ENCODE data around the gene TUBG2. TPM values are rescaled to one million over a fixed set of nuclear protein-coding genes. Genes with fewer than 3 reads are reported as not detected.
A peak's percentile ranks its signal among the peaks of the same experiment; 100 is the strongest.

Gene TUBG2
- total and polyA plus RNA-seq, 10 of the 15 experiments (the other 5 are each of a cell fraction or from before 2014, with no cell fraction given): 1.2 to 12.5 (median 8.9) TPM

- TF ChIP-seq, protein P1, sequence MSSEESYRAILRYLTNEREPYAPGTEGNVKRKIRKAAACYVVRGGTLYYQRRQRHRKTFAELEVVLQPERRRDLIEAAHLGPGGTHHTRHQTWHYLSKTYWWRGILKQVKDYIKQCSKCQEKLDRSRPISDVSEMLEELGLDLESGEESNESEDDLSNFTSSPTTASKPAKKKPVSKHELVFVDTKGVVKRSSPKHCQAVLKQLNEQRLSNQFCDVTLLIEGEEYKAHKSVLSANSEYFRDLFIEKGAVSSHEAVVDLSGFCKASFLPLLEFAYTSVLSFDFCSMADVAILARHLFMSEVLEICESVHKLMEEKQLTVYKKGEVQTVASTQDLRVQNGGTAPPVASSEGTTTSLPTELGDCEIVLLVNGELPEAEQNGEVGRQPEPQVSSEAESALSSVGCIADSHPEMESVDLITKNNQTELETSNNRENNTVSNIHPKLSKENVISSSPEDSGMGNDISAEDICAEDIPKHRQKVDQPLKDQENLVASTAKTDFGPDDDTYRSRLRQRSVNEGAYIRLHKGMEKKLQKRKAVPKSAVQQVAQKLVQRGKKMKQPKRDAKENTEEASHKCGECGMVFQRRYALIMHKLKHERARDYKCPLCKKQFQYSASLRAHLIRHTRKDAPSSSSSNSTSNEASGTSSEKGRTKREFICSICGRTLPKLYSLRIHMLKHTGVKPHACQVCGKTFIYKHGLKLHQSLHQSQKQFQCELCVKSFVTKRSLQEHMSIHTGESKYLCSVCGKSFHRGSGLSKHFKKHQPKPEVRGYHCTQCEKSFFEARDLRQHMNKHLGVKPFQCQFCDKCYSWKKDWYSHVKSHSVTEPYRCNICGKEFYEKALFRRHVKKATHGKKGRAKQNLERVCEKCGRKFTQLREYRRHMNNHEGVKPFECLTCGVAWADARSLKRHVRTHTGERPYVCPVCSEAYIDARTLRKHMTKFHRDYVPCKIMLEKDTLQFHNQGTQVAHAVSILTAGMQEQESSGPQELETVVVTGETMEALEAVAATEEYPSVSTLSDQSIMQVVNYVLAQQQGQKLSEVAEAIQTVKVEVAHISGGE (CRISPR knock-in tag; IDR thresholded peaks at IDR 0.05): no peak
- no peak for TF ChIP-seq IRF3 (IDR thresholded peaks at IDR 0.05)
- peak; percentile 47; the same call in 1 of the 2 replicates for TF ChIP-seq ZNF207 (IDR thresholded peaks at IDR 0.05; ENCODE audit: borderline replicate concordance)
- TF ChIP-seq LARP7 (IDR thresholded peaks at IDR 0.05): peak; percentile 66; the same call in 1 of the 2 replicates
These were observed at the start of gene TUBG2 (continued) for GRCh38 chr17:42659079-42659931.
